ENCODE data around the gene NF2. TPM values are rescaled to one million over a fixed set of nuclear protein-coding genes. Genes with fewer than 3 reads are reported as not detected.
"Not testable (repeated sequence)": the region's sequence is repeated elsewhere in the genome, so short reads cannot be mapped to it uniquely, and the experiment has no call there.

Gene NF2
- total and polyA plus RNA-seq, 10 of the 15 experiments (the other 5 are each of a cell fraction or from before 2014, with no cell fraction given), result 2.2 to 49.8 (median 22.5) TPM

- intact Hi-C loops (cut with micrococcal nuclease; ENCODE audit: unreplicated experiment), result no loop called here
- in situ Hi-C loops (cut with MboI), result no loop called here
- WGBS (ENCODE audit: insufficient coverage, insufficient replicate concordance, low lambda C conversion rate, missing lambda C conversion rate), result 60% methylated on average over 5 of the region's 5 CpGs
Observed at GRCh38 chr22:29584975-29585374, 18.5 kb upstream of the NF2 start.

GRCh38 chr22:29586193-29586705, 17.2 kb upstream of the NF2 start:
- CTCF ChIA-PET, result interaction anchor here (1.9 to 5.6 kb wide), 2 partner anchors 20 to 32 kb away, joined by 7 to 35 read pairs; partner anchors contain the start of gene THOC5
- SMC1A ChIA-PET (ENCODE audit: uncharacterized antibody, unreplicated experiment), result interaction anchor here (1.0 to 1.5 kb wide), 2 partner anchors 9 to 24 kb away, joined by 3 read pairs; no protein-coding TSS in a partner anchor
- FAIRE-seq; BruUV-seq (replicated peaks); ATAC-seq; in situ Hi-C loops (cut with MboI); H3K27me3 ChIP-seq (replicated peaks in 1 of 2; ENCODE audit: control insufficient read depth in 2 of 2, insufficient read depth in 2 of 2, low read length in 1 of 2); H3K79me2 ChIP-seq (ENCODE audit: control insufficient read depth, insufficient read depth, low read length); H3K27ac ChIP-seq (ENCODE audit: control insufficient read depth, insufficient read depth); H4K20me1 ChIP-seq (ENCODE audit: control insufficient read depth, insufficient read depth); H3K4me1 ChIP-seq (ENCODE audit: control insufficient read depth, insufficient read depth, low read length); intact Hi-C loops (cut with micrococcal nuclease; ENCODE audit: unreplicated experiment); H2AFZ ChIP-seq (ENCODE audit: control insufficient read depth, low read depth, low read length); H3K9ac ChIP-seq (ENCODE audit: control insufficient read depth, insufficient read depth, low read length); H3K4me3 ChIP-seq; DNase-seq (ENCODE audit: low read depth, low spot score); H3K9me3 ChIP-seq (replicated peaks; ENCODE audit: control insufficient read depth, insufficient read depth, low read length); H3K36me3 ChIP-seq (ENCODE audit: control insufficient read depth in 2 of 2, insufficient read depth in 2 of 2, low read length in 1 of 2); H3K4me2 ChIP-seq (ENCODE audit: control insufficient read depth, insufficient read depth); POLR2A ChIA-PET: not testable (repeated sequence)
- WGBS (ENCODE audit: insufficient coverage, insufficient replicate concordance, low lambda C conversion rate, missing lambda C conversion rate), result 36% methylated on average over 3 of the region's 4 CpGs
- RAD21 ChIA-PET (ENCODE audit: unreplicated experiment), result interaction anchor here (0.7 kb wide), 1 partner anchor 11 kb away, joined by 3 read pairs; no protein-coding TSS in a partner anchor

More at GRCh38 chr22:29584975-29585374, 18.5 kb upstream of the NF2 start:
- POLR2A ChIA-PET, result no interaction called here
- BruUV-seq (replicated peaks), result no TSS peak
- CTCF ChIA-PET, result interaction anchor here (0.7 kb wide), 1 partner anchor 503 kb away, joined by 3 read pairs; no protein-coding TSS in a partner anchor
- Histone ChIP-seq H3K4me2 (ENCODE audit: control insufficient read depth, insufficient read depth) (no peak overlapping the region), H3K9ac (ENCODE audit: control insufficient read depth, insufficient read depth, low read length) (no peak overlapping the region), H2AFZ (ENCODE audit: control insufficient read depth, low read depth, low read length) (no peak overlapping the region), H3K4me1 (ENCODE audit: control insufficient read depth, insufficient read depth, low read length) (peaks cover 4% of the 10 kb centered on the region; the same call in 1 of the 2 replicates), H3K36me3 (ENCODE audit: control insufficient read depth in 2 of 2, insufficient read depth in 2 of 2, low read length in 1 of 2) (no peaks in the 10 kb centered on the region), H3K4me3 (no peak overlapping the region), H3K27me3 (replicated peaks in 1 of 2; ENCODE audit: control insufficient read depth in 2 of 2, insufficient read depth in 2 of 2, low read length in 1 of 2) (no peaks in the 10 kb centered on the region), H3K27ac (ENCODE audit: control insufficient read depth, insufficient read depth) (no peak overlapping the region), H4K20me1 (ENCODE audit: control insufficient read depth, insufficient read depth) (no peaks in the 10 kb centered on the region), H3K9me3 (replicated peaks; ENCODE audit: control insufficient read depth, insufficient read depth, low read length) (no peaks in the 10 kb centered on the region), H3K79me2 (ENCODE audit: control insufficient read depth, insufficient read depth, low read length) (peaks cover 9% of the 10 kb centered on the region)
- DNase-seq (ENCODE audit: low read depth, low spot score) (no peak), ATAC-seq (no peak), FAIRE-seq (no peak)
- RAD21 ChIA-PET (ENCODE audit: unreplicated experiment), result interaction anchor here (0.6 to 0.7 kb wide), 2 partner anchors 101 to 470 kb away, joined by 3 read pairs; no protein-coding TSS in a partner anchor
- SMC1A ChIA-PET (ENCODE audit: uncharacterized antibody, unreplicated experiment), result no interaction called here
- TF ChIP-seq JUND (IDR thresholded peaks at IDR 0.05; ENCODE audit: low read depth, low read length) (no peak), SP1 (IDR thresholded peaks at IDR 0.05; ENCODE audit: low read depth, low read length) (no peak), CHD1 (IDR thresholded peaks at IDR 0.05; ENCODE audit: low read depth, low read length) (no peak), NBN (IDR thresholded peaks at IDR 0.05) (no peak), CBFB (IDR thresholded peaks at IDR 0.05; ENCODE audit: low read depth) (no peak), PAX8 (IDR thresholded peaks at IDR 0.05) (no peak), FOXK2 (IDR thresholded peaks at IDR 0.05) (no peak), SRF (IDR thresholded peaks at IDR 0.05; ENCODE audit: low read depth in 2 of 2, low read length in 2 of 2) (no peak), BACH1 (IDR thresholded peaks at IDR 0.05; ENCODE audit: borderline replicate concordance) (no peak), ATF2 (IDR thresholded peaks at IDR 0.05; ENCODE audit: low read length) (no peak), REST (IDR thresholded peaks at IDR 0.05; ENCODE audit: low read depth, low read length) (no peak)

Data from GM12878 (cell line).